Liver (tissue), 9 donors: ENCODE results near the gene NXT1. TPM values are rescaled to one million over a fixed set of nuclear protein-coding genes. Genes with fewer than 3 reads are reported as not detected.

Experiments used
- DNase-seq: peaks from one replicate; pipeline ENCODE4 v3.0.0-alpha.2; 2017; ENCODE audit warnings: low spot score
- H3K27ac ChIP-seq, 2 donors: one replicate each; pipeline ENCODE4 v1.7.0; 2013; ENCODE audit warnings: inconsistent platforms in 2 of 2, low read length in 2 of 2, control low read depth in 1 of 2, low read depth in 1 of 2, mild to moderate bottlenecking in 1 of 2
- H3K27me3 ChIP-seq, 4 donors: one replicate each; pipeline versions ENCODE4 v1.6.1 to v1.7.0; 2013; ENCODE audit warnings: low read length in 3 of 4, inconsistent platforms in 1 of 4, mild to moderate bottlenecking in 1 of 4, moderate library complexity in 1 of 4; ENCODE audit not compliant: control insufficient read depth in 4 of 4, insufficient read depth in 4 of 4
- H3K36me3 ChIP-seq, 4 donors: one replicate each; pipeline versions ENCODE4 v1.6.1 to v1.7.0; 2013; ENCODE audit warnings: low read length in 3 of 4, mild to moderate bottlenecking in 3 of 4, low read depth in 1 of 4, moderate library complexity in 1 of 4; ENCODE audit not compliant: control insufficient read depth in 4 of 4, insufficient read depth in 3 of 4
- H3K4me1 ChIP-seq, 4 donors: one replicate each; pipeline versions ENCODE4 v1.6.1 to v1.7.0; 2013; ENCODE audit warnings: low read length in 3 of 4, mild to moderate bottlenecking in 3 of 4, moderate library complexity in 1 of 4; ENCODE audit not compliant: control insufficient read depth in 4 of 4, insufficient read depth in 4 of 4
- H3K4me3 ChIP-seq, 3 donors: one replicate each; pipeline versions ENCODE4 v1.6.1 to v1.7.0; 2013; ENCODE audit warnings: low read length in 3 of 3, control low read depth in 1 of 3, low read depth in 1 of 3, mild to moderate bottlenecking in 1 of 3
- H3K9ac ChIP-seq, 2 donors: one replicate each; pipeline ENCODE4 v1.7.0; 2013; ENCODE audit warnings: low read length in 2 of 2, mild to moderate bottlenecking in 2 of 2, moderate library complexity in 2 of 2, control low read depth in 1 of 2, low read depth in 1 of 2
- H3K9me3 ChIP-seq, 4 donors: one replicate each; pipeline versions ENCODE4 v1.6.1 to v1.7.0; 2013; ENCODE audit warnings: low read length in 3 of 4; ENCODE audit not compliant: control insufficient read depth in 4 of 4
- EGR1 ChIP-seq, 2 donors: IDR thresholded peaks; 2 replicates each; pipeline ENCODE4 v1.6.1; 2016 to 2018; ENCODE audit warnings: antibody characterized with exemption in 2 of 2, low read depth in 2 of 2
- FOXA1 ChIP-seq: IDR thresholded peaks from 2 replicates; pipeline ENCODE4 v1.6.1; 2016; ENCODE audit warnings: antibody characterized with exemption
- FOXA2 ChIP-seq: IDR thresholded peaks from 2 replicates; pipeline ENCODE4 v1.6.1; 2016; ENCODE audit warnings: antibody characterized with exemption
- GABPA ChIP-seq, 2 donors: IDR thresholded peaks in 1 of 2; conservative IDR thresholded peaks in 1 of 2; 2 replicates each; pipeline ENCODE4 v1.6.1; 2016; ENCODE audit warnings: antibody characterized with exemption in 2 of 2, mild to moderate bottlenecking in 1 of 2, moderate library complexity in 1 of 2
- HNF4G ChIP-seq: IDR thresholded peaks from 2 replicates; pipeline ENCODE4 v1.6.1; 2016; ENCODE audit warnings: antibody characterized with exemption
- JUND ChIP-seq, 2 donors: IDR thresholded peaks; 2 replicates each; pipeline ENCODE4 v1.6.1; 2016; ENCODE audit warnings: antibody characterized with exemption in 2 of 2
- MAX ChIP-seq: IDR thresholded peaks from 2 replicates; pipeline ENCODE4 v1.6.1; 2016; ENCODE audit warnings: antibody characterized with exemption
- NR2F2 ChIP-seq: IDR thresholded peaks from 2 replicates; pipeline ENCODE4 v1.6.1; 2016; ENCODE audit warnings: antibody characterized with exemption
- RAD21 ChIP-seq, 2 donors: IDR thresholded peaks; 2 replicates each; pipeline ENCODE4 v1.6.1; 2016; ENCODE audit warnings: antibody characterized with exemption in 2 of 2, mild to moderate bottlenecking in 2 of 2
- REST ChIP-seq: IDR thresholded peaks from 2 replicates; pipeline ENCODE4 v1.6.1; 2016; ENCODE audit warnings: antibody characterized with exemption, mild to moderate bottlenecking
- RXRA ChIP-seq, 2 donors: IDR thresholded peaks; 2 replicates each; pipeline ENCODE4 v1.6.1; 2017 to 2018; ENCODE audit warnings: antibody characterized with exemption in 2 of 2, mild to moderate bottlenecking in 1 of 2
- SP1 ChIP-seq: IDR thresholded peaks from 2 replicates; pipeline ENCODE4 v1.6.1; 2018; ENCODE audit warnings: antibody characterized with exemption, mild to moderate bottlenecking
- TAF1 ChIP-seq: conservative IDR thresholded peaks from 2 replicates; pipeline ENCODE4 v1.6.1; 2016; ENCODE audit warnings: antibody characterized with exemption, mild to moderate bottlenecking
- WGBS: extraction: QIAGEN DNeasy Blood & Tissue Kit; methylation state at CpG from one replicate; pipeline ENCODE4 v1.1.7; 2013; 5-methylcytosine and 5-hydroxymethylcytosine counted together
- polyA plus RNA-seq, 2 donors: library from polyadenylated mRNA; stranded (reverse) in 1 of 2; unstranded in 1 of 2; fragments of 200-250 nt in 1 of 2; fragments of >200 nt in 1 of 2; fragmentation: Nextera tagmentation in 1 of 2; extraction: Ambion mirVana in 1 of 2; gene quantifications; one replicate each; pipeline versions ENCODE4 v1.2.1 to v1.2.3, GENCODE V29; 2013 to 2015
- total RNA-seq, 2 donors: library from RNA; depleted of rRNA; stranded (reverse); fragments of >200 nt; gene quantifications; one replicate each; pipeline ENCODE4 v1.2.3, GENCODE V29; 2014
- TF ChIP-seq, protein P1 (sequence below): IDR thresholded peaks from 2 replicates; pipeline ENCODE4 v1.6.1; 2016; ENCODE audit warnings: antibody characterized with exemption
- TF ChIP-seq, protein P2 (sequence below): fragments of 150-350 bp; IDR thresholded peaks from 2 replicates; pipeline ENCODE4 v1.5.1; 2017; ENCODE audit warnings: improper control_type of control experiment, low read depth, low read length; ENCODE audit not compliant: missing input control
- TF ChIP-seq, protein P3 (sequence below): IDR thresholded peaks from 2 replicates; pipeline ENCODE4 v1.6.1; 2016; ENCODE audit warnings: antibody characterized with exemption
- donor health status: healthy.
- donor health status: healthy.
- donor health status: healthy.
- donor health status: healthy.
- donor health status: healthy.

The NXT1 gene
- total and polyA plus RNA-seq, 4 donors = 5.7 to 9.6 (median 8.8) TPM

GRCh38 chr20:23320317-23320716 is 30.3 kb upstream of the NXT1 start:
- no peaks in the 10 kb centered on the region for H3K4me1 ChIP-seq
- no peak for DNase-seq
- H3K9me3 ChIP-seq = no peaks in the 10 kb centered on the region
- no peak overlapping the region for H3K27ac ChIP-seq
- H3K9ac ChIP-seq = no peak overlapping the region
- WGBS = 80% methylated on average over 8 of the region's 8 CpGs
- H3K4me3 ChIP-seq = no peak overlapping the region
- no peak for TF ChIP-seq JUND (IDR thresholded peaks at IDR 0.05)
- no peak for TF ChIP-seq TAF1
- TF ChIP-seq HNF4G = no peak
- TF ChIP-seq GABPA (IDR thresholded peaks at IDR 0.05 in 1 of 2, conservative IDR thresholded peaks at IDR 0.05 in 1 of 2) = no peak
- TF ChIP-seq, protein P1, sequence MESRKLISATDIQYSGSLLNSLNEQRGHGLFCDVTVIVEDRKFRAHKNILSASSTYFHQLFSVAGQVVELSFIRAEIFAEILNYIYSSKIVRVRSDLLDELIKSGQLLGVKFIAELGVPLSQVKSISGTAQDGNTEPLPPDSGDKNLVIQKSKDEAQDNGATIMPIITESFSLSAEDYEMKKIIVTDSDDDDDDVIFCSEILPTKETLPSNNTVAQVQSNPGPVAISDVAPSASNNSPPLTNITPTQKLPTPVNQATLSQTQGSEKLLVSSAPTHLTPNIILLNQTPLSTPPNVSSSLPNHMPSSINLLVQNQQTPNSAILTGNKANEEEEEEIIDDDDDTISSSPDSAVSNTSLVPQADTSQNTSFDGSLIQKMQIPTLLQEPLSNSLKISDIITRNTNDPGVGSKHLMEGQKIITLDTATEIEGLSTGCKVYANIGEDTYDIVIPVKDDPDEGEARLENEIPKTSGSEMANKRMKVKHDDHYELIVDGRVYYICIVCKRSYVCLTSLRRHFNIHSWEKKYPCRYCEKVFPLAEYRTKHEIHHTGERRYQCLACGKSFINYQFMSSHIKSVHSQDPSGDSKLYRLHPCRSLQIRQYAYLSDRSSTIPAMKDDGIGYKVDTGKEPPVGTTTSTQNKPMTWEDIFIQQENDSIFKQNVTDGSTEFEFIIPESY = no peak
- TF ChIP-seq REST = no peak
- TF ChIP-seq RAD21 (IDR thresholded peaks at IDR 0.05) = peak in 1 of 2 donors; percentile 37
- no peak for TF ChIP-seq NR2F2
- TF ChIP-seq, protein P2, sequence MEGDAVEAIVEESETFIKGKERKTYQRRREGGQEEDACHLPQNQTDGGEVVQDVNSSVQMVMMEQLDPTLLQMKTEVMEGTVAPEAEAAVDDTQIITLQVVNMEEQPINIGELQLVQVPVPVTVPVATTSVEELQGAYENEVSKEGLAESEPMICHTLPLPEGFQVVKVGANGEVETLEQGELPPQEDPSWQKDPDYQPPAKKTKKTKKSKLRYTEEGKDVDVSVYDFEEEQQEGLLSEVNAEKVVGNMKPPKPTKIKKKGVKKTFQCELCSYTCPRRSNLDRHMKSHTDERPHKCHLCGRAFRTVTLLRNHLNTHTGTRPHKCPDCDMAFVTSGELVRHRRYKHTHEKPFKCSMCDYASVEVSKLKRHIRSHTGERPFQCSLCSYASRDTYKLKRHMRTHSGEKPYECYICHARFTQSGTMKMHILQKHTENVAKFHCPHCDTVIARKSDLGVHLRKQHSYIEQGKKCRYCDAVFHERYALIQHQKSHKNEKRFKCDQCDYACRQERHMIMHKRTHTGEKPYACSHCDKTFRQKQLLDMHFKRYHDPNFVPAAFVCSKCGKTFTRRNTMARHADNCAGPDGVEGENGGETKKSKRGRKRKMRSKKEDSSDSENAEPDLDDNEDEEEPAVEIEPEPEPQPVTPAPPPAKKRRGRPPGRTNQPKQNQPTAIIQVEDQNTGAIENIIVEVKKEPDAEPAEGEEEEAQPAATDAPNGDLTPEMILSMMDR = peak; percentile 7
- TF ChIP-seq, protein P3, sequence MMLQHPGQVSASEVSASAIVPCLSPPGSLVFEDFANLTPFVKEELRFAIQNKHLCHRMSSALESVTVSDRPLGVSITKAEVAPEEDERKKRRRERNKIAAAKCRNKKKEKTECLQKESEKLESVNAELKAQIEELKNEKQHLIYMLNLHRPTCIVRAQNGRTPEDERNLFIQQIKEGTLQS = no peak
- no peak for TF ChIP-seq FOXA1
- no peaks in the 10 kb centered on the region for H3K36me3 ChIP-seq
- H3K27me3 ChIP-seq = peaks cover 0 to 3% (median 0%) of the 10 kb centered on the region in 4 donors

DNA sequence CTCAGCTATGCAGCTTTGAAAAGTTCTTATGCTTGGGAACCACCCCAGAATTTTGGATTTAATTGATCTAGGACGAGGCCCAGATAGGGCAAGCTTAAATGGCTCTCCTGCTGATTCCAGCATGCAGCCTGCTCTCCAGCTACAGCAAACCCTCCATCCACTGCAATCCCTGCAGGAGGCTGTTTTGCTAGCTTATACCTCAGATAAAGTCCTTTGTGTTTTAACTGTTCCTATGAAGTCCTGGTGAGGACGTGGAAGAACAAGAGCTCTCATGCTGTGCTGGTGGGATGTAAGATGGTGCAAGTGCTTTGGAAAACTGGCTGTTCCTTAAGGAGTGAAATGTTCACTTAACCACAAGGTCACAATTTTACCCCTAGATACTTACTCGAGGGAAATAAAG is 25.5 kb upstream of the NXT1 start:
- Histone ChIP-seq H3K27ac (no peak overlapping the region), H3K27me3 (peaks cover 0 to 3% (median 0%) of the 10 kb centered on the region in 4 donors), H3K36me3 (no peaks in the 10 kb centered on the region), H3K4me1 (no peaks in the 10 kb centered on the region), H3K9ac (no peak overlapping the region), H3K9me3 (no peaks in the 10 kb centered on the region), H3K4me3 (no peak overlapping the region)
- 69% methylated on average over 3 of the region's 3 CpGs for WGBS
- no peak for DNase-seq
- TF ChIP-seq, protein P2 = no peak
- no peak for TF ChIP-seq FOXA1
- TF ChIP-seq MAX = no peak
- TF ChIP-seq HNF4G = no peak
- TF ChIP-seq, protein P1 = no peak
- no peak for TF ChIP-seq GABPA (IDR thresholded peaks at IDR 0.05 in 1 of 2, conservative IDR thresholded peaks at IDR 0.05 in 1 of 2)
- no peak for TF ChIP-seq EGR1 (IDR thresholded peaks at IDR 0.05; ENCODE audit: low read depth in 2 of 2)
- TF ChIP-seq FOXA2 = no peak
- TF ChIP-seq, protein P3 = no peak
- no peak for TF ChIP-seq RXRA (IDR thresholded peaks at IDR 0.05)
- no peak for TF ChIP-seq SP1
- TF ChIP-seq RAD21 (IDR thresholded peaks at IDR 0.05) = no peak
